ENCODE measurements around the gene ADAM12.

DNA sequence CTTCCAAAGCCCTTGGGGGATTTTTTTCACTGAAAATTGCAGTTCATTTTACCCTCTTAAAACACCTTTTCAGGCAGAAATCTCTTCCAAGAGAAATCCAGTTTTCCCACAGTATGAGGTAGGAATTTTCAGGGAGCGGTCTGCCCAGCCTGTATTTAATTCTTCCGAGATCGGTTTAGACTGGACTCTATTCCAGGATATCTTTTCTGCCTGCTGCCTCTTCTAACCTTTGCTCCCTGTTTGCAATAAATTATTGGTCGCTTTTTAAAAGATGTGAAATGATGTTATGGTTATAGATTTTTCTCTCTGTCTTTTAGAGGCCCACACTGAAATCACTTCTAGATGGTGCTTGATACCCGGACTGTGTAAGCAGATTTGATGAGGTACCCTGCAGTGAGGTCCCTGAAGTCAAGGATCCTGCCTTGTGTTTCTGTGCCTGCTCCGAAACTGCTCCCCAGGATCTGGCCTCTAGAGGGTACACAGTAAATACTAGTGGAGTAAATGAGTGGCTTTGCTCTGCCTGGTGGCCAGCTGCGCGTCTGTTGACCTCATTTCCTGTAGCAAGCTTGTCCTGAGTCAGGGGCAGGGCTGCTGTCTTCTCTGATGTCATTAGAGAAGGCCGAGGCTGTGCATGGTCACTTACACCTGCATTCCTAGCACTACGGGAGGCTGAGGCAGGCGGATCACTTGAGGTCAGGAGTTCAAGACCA lies 300.3 kb downstream of the ADAM12 start:
- TF ChIP-seq, protein P1, sequence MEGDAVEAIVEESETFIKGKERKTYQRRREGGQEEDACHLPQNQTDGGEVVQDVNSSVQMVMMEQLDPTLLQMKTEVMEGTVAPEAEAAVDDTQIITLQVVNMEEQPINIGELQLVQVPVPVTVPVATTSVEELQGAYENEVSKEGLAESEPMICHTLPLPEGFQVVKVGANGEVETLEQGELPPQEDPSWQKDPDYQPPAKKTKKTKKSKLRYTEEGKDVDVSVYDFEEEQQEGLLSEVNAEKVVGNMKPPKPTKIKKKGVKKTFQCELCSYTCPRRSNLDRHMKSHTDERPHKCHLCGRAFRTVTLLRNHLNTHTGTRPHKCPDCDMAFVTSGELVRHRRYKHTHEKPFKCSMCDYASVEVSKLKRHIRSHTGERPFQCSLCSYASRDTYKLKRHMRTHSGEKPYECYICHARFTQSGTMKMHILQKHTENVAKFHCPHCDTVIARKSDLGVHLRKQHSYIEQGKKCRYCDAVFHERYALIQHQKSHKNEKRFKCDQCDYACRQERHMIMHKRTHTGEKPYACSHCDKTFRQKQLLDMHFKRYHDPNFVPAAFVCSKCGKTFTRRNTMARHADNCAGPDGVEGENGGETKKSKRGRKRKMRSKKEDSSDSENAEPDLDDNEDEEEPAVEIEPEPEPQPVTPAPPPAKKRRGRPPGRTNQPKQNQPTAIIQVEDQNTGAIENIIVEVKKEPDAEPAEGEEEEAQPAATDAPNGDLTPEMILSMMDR (IDR thresholded peaks at IDR 0.05; ENCODE audit: extremely low read depth in 1 of 2, insufficient read depth in 1 of 2, low read depth in 1 of 2, low read length in 2 of 2), result no peak
- TF ChIP-seq, protein P2, sequence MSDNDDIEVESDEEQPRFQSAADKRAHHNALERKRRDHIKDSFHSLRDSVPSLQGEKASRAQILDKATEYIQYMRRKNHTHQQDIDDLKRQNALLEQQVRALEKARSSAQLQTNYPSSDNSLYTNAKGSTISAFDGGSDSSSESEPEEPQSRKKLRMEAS (IDR thresholded peaks at IDR 0.05; ENCODE audit: insufficient read depth, insufficient read length), result no peak
- TF ChIP-seq EZH2 (IDR thresholded peaks at IDR 0.05; ENCODE audit: borderline replicate concordance, low read depth, low read length, severe bottlenecking) (no peak), POLR2A (IDR thresholded peaks at IDR 0.05; ENCODE audit: low read depth, low read length) (no peak), POLR2AphosphoS5 (IDR thresholded peaks at IDR 0.05; ENCODE audit: insufficient read depth, low read depth, low read length) (no peak), MYC (IDR thresholded peaks at IDR 0.05; ENCODE audit: low read depth, low read length) (no peak), GATA2 (IDR thresholded peaks at IDR 0.05; ENCODE audit: insufficient read depth, insufficient read length, low read depth, low read length) (no peak), FOS (IDR thresholded peaks at IDR 0.05; ENCODE audit: borderline replicate concordance, insufficient read depth, low read length) (no peak), JUN (IDR thresholded peaks at IDR 0.05; ENCODE audit: borderline replicate concordance, insufficient read depth, insufficient read length, low read depth) (no peak)
